GM23338 (cell line): Measurements from ENCODE around the gene ELAPOR2. TPM values are rescaled to one million over a fixed set of nuclear protein-coding genes. Genes with fewer than 3 reads are reported as not detected.

Experiments used
- ATAC-seq: fragments of 200-7000 bp; cut with Tn5 transposase; 3 replicates; pipeline ENCODE4 v1.9.1; 2020
- DNase-seq: peaks from one replicate; pipeline ENCODE4 v3.0.0-alpha.2; 2015; ENCODE audit warnings: low spot score
- H2AFZ ChIP-seq: fragments of 200-600 bp; sonication (generic); 2 replicates; pipeline ENCODE4 v1.8.0; 2016; ENCODE audit warnings: antibody characterized with exemption, mild to moderate bottlenecking, moderate library complexity
- H3F3A ChIP-seq: fragments of 200-600 bp; sonication (generic); replicated peaks from 2 replicates; pipeline ENCODE4 v1.8.0; 2017; ENCODE audit warnings: antibody characterized with exemption, mixed run types, low read depth
- H3K27ac ChIP-seq: fragments of 200-600 bp; sonication (generic); 2 replicates; pipeline ENCODE4 v1.6.1; 2016; ENCODE audit warnings: low read depth
- H3K27me3 ChIP-seq: fragments of 200-600 bp; sonication (generic); 2 replicates; pipeline ENCODE4 v1.8.0; 2016; ENCODE audit warnings: mild to moderate bottlenecking, mixed run types, moderate library complexity; ENCODE audit not compliant: insufficient read depth
- H3K36me3 ChIP-seq: fragments of 200-600 bp; sonication (generic); 2 replicates; pipeline ENCODE4 v1.8.0; 2016; ENCODE audit warnings: mild to moderate bottlenecking; ENCODE audit not compliant: insufficient read depth
- H3K4me1 ChIP-seq: fragments of 200-600 bp; sonication (generic); 2 replicates; pipeline ENCODE4 v1.8.0; 2016; ENCODE audit warnings: mild to moderate bottlenecking, moderate library complexity; ENCODE audit not compliant: insufficient read depth
- H3K4me2 ChIP-seq: fragments of 200-600 bp; sonication (generic); 2 replicates; pipeline ENCODE4 v1.7.1; 2017; ENCODE audit warnings: mixed run types
- H3K4me3 ChIP-seq: fragments of 200-600 bp; sonication (generic); 2 replicates; pipeline ENCODE4 v1.6.1; 2016; ENCODE audit warnings: mixed run types
- H3K79me2 ChIP-seq: fragments of 200-600 bp; sonication (generic); replicated peaks from 2 replicates; pipeline ENCODE4 v1.8.0; 2017; ENCODE audit warnings: mild to moderate bottlenecking; ENCODE audit not compliant: insufficient read depth
- H3K9me2 ChIP-seq: fragments of 200-600 bp; sonication (generic); 2 replicates; pipeline ENCODE4 v1.8.0; 2017; ENCODE audit not compliant: insufficient read depth
- H4K20me1 ChIP-seq: fragments of 200-600 bp; sonication (generic); replicated peaks from 2 replicates; pipeline ENCODE4 v1.8.0; 2017; ENCODE audit warnings: mild to moderate bottlenecking; ENCODE audit not compliant: insufficient read depth
- H3K27ac Mint-ChIP-seq: 2 replicates; pipeline ENCODE4 v1.8.0; 2020; ENCODE audit warnings: inconsistent platforms, mild to moderate bottlenecking, moderate library complexity, mixed read lengths
- H3K27me3 Mint-ChIP-seq: 3 replicates; pipeline ENCODE4 v1.8.0; 2022; ENCODE audit warnings: low read depth, mild to moderate bottlenecking, moderate library complexity, mixed read lengths, inconsistent platforms; ENCODE audit not compliant: insufficient read depth, poor library complexity
- H3K36me3 Mint-ChIP-seq: 3 replicates; pipeline ENCODE4 v1.8.0; 2021; ENCODE audit warnings: low read depth, mild to moderate bottlenecking, inconsistent platforms, moderate library complexity, mixed read lengths
- H3K4me1 Mint-ChIP-seq: 3 replicates; pipeline ENCODE4 v1.8.0; 2020; ENCODE audit warnings: mild to moderate bottlenecking, inconsistent platforms, mixed read lengths
- H3K4me3 Mint-ChIP-seq: 3 replicates; pipeline ENCODE4 v1.8.0; 2021; ENCODE audit warnings: moderate library complexity, mild to moderate bottlenecking, inconsistent platforms, mixed read lengths
- H3K9me3 Mint-ChIP-seq: 3 replicates; pipeline ENCODE4 v1.8.0; 2020; ENCODE audit warnings: moderate library complexity, mild to moderate bottlenecking, inconsistent platforms, mixed read lengths
- CREB1 ChIP-seq: fragments of 250-450 bp; sonication (Bioruptor Pico); IDR thresholded peaks from 2 replicates; pipeline ENCODE4 v1.5.0; 2020; ENCODE audit warnings: low read depth, mild to moderate bottlenecking, moderate library complexity
- CTCF ChIP-seq, 2 experiments: fragments of 200-600 bp in 1 of 2; sonication (generic) in 1 of 2; conservative IDR thresholded peaks; 2 replicates each; pipeline versions ENCODE4 v1.5.1 to v1.6.1; 2016 to 2017; ENCODE audit warnings: antibody characterized with exemption in 2 of 2, low read depth in 2 of 2, mild to moderate bottlenecking in 2 of 2, moderate library complexity in 1 of 2
- EZH2 ChIP-seq: fragments of 200-600 bp; sonication (generic); IDR thresholded peaks from one replicate; pipeline ENCODE4 v1.8.0; 2017; ENCODE audit warnings: antibody characterized with exemption, mild to moderate bottlenecking, low read depth; ENCODE audit not compliant: unreplicated experiment
- EZH2phosphoT487 ChIP-seq: fragments of 200-600 bp; sonication (generic); IDR thresholded peaks from one replicate; pipeline ENCODE4 v1.8.1; 2018; ENCODE audit warnings: antibody characterized with exemption; ENCODE audit not compliant: unreplicated experiment
- JUNB ChIP-seq: IDR thresholded peaks from one replicate; pipeline ENCODE4 v1.6.1; 2016; ENCODE audit warnings: antibody characterized with exemption; ENCODE audit not compliant: unreplicated experiment
- NANOG ChIP-seq: IDR thresholded peaks from 2 replicates; pipeline ENCODE4 v1.6.1; 2016; ENCODE audit warnings: antibody characterized with exemption, borderline replicate concordance
- POLR2AphosphoS5 ChIP-seq: IDR thresholded peaks from 2 replicates; pipeline ENCODE4 v1.6.1; 2016; ENCODE audit warnings: antibody characterized with exemption, low read depth
- REST ChIP-seq: IDR thresholded peaks from one replicate; pipeline ENCODE4 v1.6.1; 2018; ENCODE audit warnings: antibody characterized with exemption; ENCODE audit not compliant: unreplicated experiment
- STAT1 ChIP-seq: IDR thresholded peaks from one replicate; pipeline ENCODE4 v1.6.1; 2016; ENCODE audit warnings: antibody characterized with exemption; ENCODE audit not compliant: unreplicated experiment
- ZNF114 ChIP-seq: fragments of 250-450 bp; sonication (Bioruptor Pico); IDR thresholded peaks from 2 replicates; pipeline ENCODE4 v1.5.0; 2020; ENCODE audit warnings: mild to moderate bottlenecking, moderate library complexity
- ZNF331 ChIP-seq: fragments of 250-450 bp; sonication (Bioruptor Pico); IDR thresholded peaks from 2 replicates; pipeline ENCODE4 v1.5.0; 2020; ENCODE audit warnings: low read depth, mild to moderate bottlenecking, moderate library complexity
- ZNF462 ChIP-seq: fragments of 250-450 bp; sonication (Bioruptor Pico); IDR thresholded peaks from 2 replicates; pipeline ENCODE4 v1.5.0; 2020; ENCODE audit warnings: mild to moderate bottlenecking, moderate library complexity
- polyA plus RNA-seq: library from polyadenylated mRNA; unstranded; fragments of >200 nt; fragmentation: Nextera tagmentation; extraction: Ambion mirVana; gene quantifications from 2 replicates; pipeline ENCODE4 v1.2.1, GENCODE V29; 2016
- total RNA-seq: library from RNA; depleted of rRNA; stranded (reverse); fragments of >200 nt; shearing (Covaris generic); gene quantifications from 2 replicates; pipeline ENCODE4 v1.2.3, GENCODE V29; 2014
- TF ChIP-seq, protein P1 (sequence below): IDR thresholded peaks from 2 replicates; pipeline ENCODE4 v1.6.1; 2016; ENCODE audit warnings: antibody characterized with exemption

Gene ELAPOR2
- total and polyA plus RNA-seq, 2 experiments from 2014 or later, result 12.0 to 42.9 TPM

- no peaks in the 10 kb centered on the region for H3K4me1 Mint-ChIP-seq
- H4K20me1 ChIP-seq, result no peaks in the 10 kb centered on the region
- H3K27me3 Mint-ChIP-seq, result no peaks in the 10 kb centered on the region
- H3K4me3 Mint-ChIP-seq, result no peak overlapping the region
- peaks cover 3% of the 10 kb centered on the region; the same call in 1 of the 3 replicates for H3K9me3 Mint-ChIP-seq
- H3K27ac ChIP-seq, result no peak overlapping the region
- H3K9me2 ChIP-seq, result 0 out of 2 replicates have a peak, but pooled peaks cover 8% of the 10 kb centered on the region
- H3K4me3 ChIP-seq, result no peak overlapping the region
- no peaks in the 10 kb centered on the region for H3K4me1 ChIP-seq
- H3K36me3 Mint-ChIP-seq, result no peaks in the 10 kb centered on the region
- no peak overlapping the region for H2AFZ ChIP-seq
- H3K27me3 ChIP-seq, result no peaks in the 10 kb centered on the region
- no peaks in the 10 kb centered on the region for H3K36me3 ChIP-seq
- no peak for DNase-seq
- H3K4me2 ChIP-seq, result no peak overlapping the region
- no peaks in the 10 kb centered on the region for H3K79me2 ChIP-seq
- TF ChIP-seq POLR2AphosphoS5 (no peak), NANOG (no peak), EZH2 (no peak), EZH2phosphoT487 (no peak), STAT1 (no peak), CREB1 (CRISPR knock-in tag) (no peak), ZNF331 (CRISPR knock-in tag) (no peak), REST (no peak), JUNB (no peak), CTCF (conservative IDR thresholded peaks at IDR 0.05; ENCODE audit: low read depth in 2 of 2) (no peak), ZNF462 (CRISPR knock-in tag) (no peak), ZNF114 (CRISPR knock-in tag) (no peak)
- TF ChIP-seq, protein P1, sequence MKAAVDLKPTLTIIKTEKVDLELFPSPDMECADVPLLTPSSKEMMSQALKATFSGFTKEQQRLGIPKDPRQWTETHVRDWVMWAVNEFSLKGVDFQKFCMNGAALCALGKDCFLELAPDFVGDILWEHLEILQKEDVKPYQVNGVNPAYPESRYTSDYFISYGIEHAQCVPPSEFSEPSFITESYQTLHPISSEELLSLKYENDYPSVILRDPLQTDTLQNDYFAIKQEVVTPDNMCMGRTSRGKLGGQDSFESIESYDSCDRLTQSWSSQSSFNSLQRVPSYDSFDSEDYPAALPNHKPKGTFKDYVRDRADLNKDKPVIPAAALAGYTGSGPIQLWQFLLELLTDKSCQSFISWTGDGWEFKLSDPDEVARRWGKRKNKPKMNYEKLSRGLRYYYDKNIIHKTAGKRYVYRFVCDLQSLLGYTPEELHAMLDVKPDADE, result no peak
- no peaks in the 10 kb centered on the region for H3F3A ChIP-seq
- ATAC-seq, result no peak
- no peak overlapping the region for H3K27ac Mint-ChIP-seq
Measured at GRCh38 chr7:87105401-87105800, 45.9 kb upstream of the ELAPOR2 start.
